ENCODE data around the gene ANKRD12. TPM values are rescaled to one million over a fixed set of nuclear protein-coding genes. Genes with fewer than 3 reads are reported as not detected.

Gene ANKRD12
- total RNA-seq, 1 experiment from 2014 or later: 23.5 TPM

DNA sequence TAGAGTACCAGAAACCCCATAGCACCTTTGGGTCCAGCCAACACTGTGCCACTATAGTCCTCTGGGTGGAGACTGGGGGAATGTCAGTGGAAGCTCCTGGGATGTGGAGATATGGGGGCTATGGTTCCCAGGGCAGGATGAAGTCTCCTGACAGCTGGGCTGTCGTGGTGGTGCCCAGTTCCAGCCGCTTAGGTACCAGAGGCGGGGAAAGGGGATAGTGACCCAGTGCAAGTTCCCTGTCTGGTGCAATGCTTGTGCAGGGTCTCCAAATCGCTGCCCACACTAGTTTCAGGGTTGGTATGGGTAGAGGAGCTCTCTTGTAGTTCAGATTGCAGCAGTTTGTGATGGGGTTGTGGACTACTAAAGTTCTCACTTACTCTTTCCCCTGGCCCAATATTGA lies 97.9 kb downstream of the ANKRD12 start:
- Histone ChIP-seq H3K4me1 (ENCODE audit: control insufficient read depth in 1 of 2, insufficient read depth in 2 of 2, low read length in 2 of 2) (no peaks in the 10 kb centered on the region), H3K4me3 (replicated peaks in 1 of 2; ENCODE audit: low read depth in 1 of 2, low read length in 2 of 2) (no peak overlapping the region), H3K79me2 (ENCODE audit: insufficient read depth, low read length) (no peaks in the 10 kb centered on the region), H3K36me3 (ENCODE audit: control insufficient read depth in 1 of 2, insufficient read depth in 2 of 2, low read length in 2 of 2) (no peaks in the 10 kb centered on the region), H3K9me2 (ENCODE audit: insufficient read depth) (no peaks in the 10 kb centered on the region), H4K20me1 (ENCODE audit: insufficient read depth) (no peaks in the 10 kb centered on the region; the same call in 1 of the 2 replicates), H3K4me2 (ENCODE audit: low read length) (no peak overlapping the region), H3K9ac (ENCODE audit: low read length) (no peak overlapping the region), H3K9me3 (ENCODE audit: control insufficient read depth in 1 of 2, insufficient read depth in 1 of 2, low read depth in 1 of 2, low read length in 2 of 2) (peaks cover 0 to 7% of the 10 kb centered on the region in 2 experiments; a peak in 1 of 4 replicates), H3K27me3 (ENCODE audit: insufficient read depth, low read length) (no peaks in the 10 kb centered on the region), H3K27ac (ENCODE audit: low read depth, low read length) (no peak overlapping the region), H2AFZ (ENCODE audit: low read depth, low read length, poor library complexity, severe bottlenecking) (no peak overlapping the region)
- ChIA-PET RAD21 (ENCODE audit: low non-redundant PET in 1 of 2, low total read pairs in 2 of 2, uncharacterized antibody in 2 of 2, unreplicated experiment in 2 of 2) (no interaction called here), POLR2A (no interaction called here), CTCF (no interaction called here)
- BruUV-seq (replicated peaks): no TSS peak
- ATAC-seq (no peak), DNase-seq (ENCODE audit: low read depth, low spot score) (no peak)
- TF ChIP-seq JUND (IDR thresholded peaks at IDR 0.05) (no peak), ZFX (IDR thresholded peaks at IDR 0.05) (no peak), EZH2phosphoT487 (IDR thresholded peaks at IDR 0.05; ENCODE audit: borderline replicate concordance) (no peak), ELF1 (IDR thresholded peaks at IDR 0.05; ENCODE audit: borderline replicate concordance, low read depth) (no peak), RAD21 (IDR thresholded peaks at IDR 0.05; ENCODE audit: low read depth) (no peak), POLR2A (IDR thresholded peaks at IDR 0.05; ENCODE audit: borderline replicate concordance, extremely low read depth, insufficient read depth, insufficient read length) (no peak), POLR2AphosphoS5 (IDR thresholded peaks at IDR 0.05; ENCODE audit: low read depth, low read length) (no peak), CEBPB (IDR thresholded peaks at IDR 0.05; ENCODE audit: low read depth) (no peak), YY1 (IDR thresholded peaks at IDR 0.05; ENCODE audit: extremely low read depth, insufficient replicate concordance, low read depth, low read length) (no peak), CBX3 (IDR thresholded peaks at IDR 0.05; ENCODE audit: low read depth) (no peak), ZNF274 (IDR thresholded peaks at IDR 0.05; ENCODE audit: low read depth, low read length) (no peak), ATF3 (IDR thresholded peaks at IDR 0.05) (no peak), TCF7L2 (IDR thresholded peaks at IDR 0.05; ENCODE audit: borderline replicate concordance, extremely low read depth, insufficient read depth, insufficient read length) (no peak), SIN3A (IDR thresholded peaks at IDR 0.05; ENCODE audit: low read depth) (no peak), FOSL1 (IDR thresholded peaks at IDR 0.05; ENCODE audit: low read depth) (no peak)
- TF ChIP-seq, protein P1, sequence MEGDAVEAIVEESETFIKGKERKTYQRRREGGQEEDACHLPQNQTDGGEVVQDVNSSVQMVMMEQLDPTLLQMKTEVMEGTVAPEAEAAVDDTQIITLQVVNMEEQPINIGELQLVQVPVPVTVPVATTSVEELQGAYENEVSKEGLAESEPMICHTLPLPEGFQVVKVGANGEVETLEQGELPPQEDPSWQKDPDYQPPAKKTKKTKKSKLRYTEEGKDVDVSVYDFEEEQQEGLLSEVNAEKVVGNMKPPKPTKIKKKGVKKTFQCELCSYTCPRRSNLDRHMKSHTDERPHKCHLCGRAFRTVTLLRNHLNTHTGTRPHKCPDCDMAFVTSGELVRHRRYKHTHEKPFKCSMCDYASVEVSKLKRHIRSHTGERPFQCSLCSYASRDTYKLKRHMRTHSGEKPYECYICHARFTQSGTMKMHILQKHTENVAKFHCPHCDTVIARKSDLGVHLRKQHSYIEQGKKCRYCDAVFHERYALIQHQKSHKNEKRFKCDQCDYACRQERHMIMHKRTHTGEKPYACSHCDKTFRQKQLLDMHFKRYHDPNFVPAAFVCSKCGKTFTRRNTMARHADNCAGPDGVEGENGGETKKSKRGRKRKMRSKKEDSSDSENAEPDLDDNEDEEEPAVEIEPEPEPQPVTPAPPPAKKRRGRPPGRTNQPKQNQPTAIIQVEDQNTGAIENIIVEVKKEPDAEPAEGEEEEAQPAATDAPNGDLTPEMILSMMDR (IDR thresholded peaks at IDR 0.05 in 2 of 3, conservative IDR thresholded peaks at IDR 0.05 in 1 of 3; ENCODE audit: borderline replicate concordance in 1 of 3, insufficient read depth in 1 of 3, low read depth in 2 of 3, low read length in 2 of 3): no peak
- intact Hi-C loops (cut with micrococcal nuclease): no loop called here
